K562 (cell line): ENCODE measurements around the gene METTL15. TPM values are rescaled to one million over a fixed set of nuclear protein-coding genes. Genes with fewer than 3 reads are reported as not detected.

Experiments
- CAMTA2 ChIP-seq: fragments of 250-450 bp; sonication (Bioruptor Pico); conservative IDR thresholded peaks from 2 replicates; pipeline ENCODE4 v1.5.1; 2022
- CHD2 ChIP-seq: IDR thresholded peaks from 2 replicates; pipeline ENCODE4 v1.6.1; 2011; ENCODE audit warnings: low read depth, low read length
- CREB1 ChIP-seq, 2 experiments: sonication (generic) in 1 of 2; formaldehyde crosslinking in 1 of 2; IDR thresholded peaks; 2 replicates each; pipeline versions ENCODE4 v1.6.1 to v1.8.0; 2012 to 2022; ENCODE audit warnings: inconsistent platforms in 1 of 2, mild to moderate bottlenecking in 1 of 2, missing genetic modification reagents in 1 of 2, moderate library complexity in 1 of 2
- CTBP1 ChIP-seq: fragments of 450-650 bp; IDR thresholded peaks from 2 replicates; pipeline ENCODE4 v1.6.1; 2016; ENCODE audit warnings: borderline replicate concordance
- KDM2B ChIP-seq: fragments of 250-450 bp; sonication (Bioruptor Pico); IDR thresholded peaks from 2 replicates; pipeline ENCODE4 v1.8.0; 2021; ENCODE audit warnings: mild to moderate bottlenecking, moderate library complexity
- KLF1 ChIP-seq: fragments of 450-650 bp; IDR thresholded peaks from 2 replicates; pipeline ENCODE4 v1.6.1; 2016; ENCODE audit warnings: missing genetic modification characterization, missing compliant biosample characterization
- MCM2 ChIP-seq: fragments of 450-650 bp; IDR thresholded peaks from 2 replicates; pipeline ENCODE4 v1.6.1; 2017; ENCODE audit warnings: low read depth, mild to moderate bottlenecking
- MXI1 ChIP-seq: IDR thresholded peaks from 2 replicates; pipeline ENCODE4 v1.6.1; 2011; ENCODE audit warnings: low read depth, mild to moderate bottlenecking, improper control_type of control experiment, low read length
- PML ChIP-seq: IDR thresholded peaks from 2 replicates; pipeline ENCODE4 v1.6.1; 2012; ENCODE audit warnings: low read length, inconsistent platforms
- SRSF7 ChIP-seq: fragments of 200-400 bp; formaldehyde crosslinking; optimal IDR thresholded peaks from 2 replicates; pipeline ENCODE3; 2017; ENCODE audit warnings: mild to moderate bottlenecking, low read depth, low read length
- STAG1 ChIP-seq: sonication (generic); formaldehyde crosslinking; IDR thresholded peaks from 2 replicates; pipeline ENCODE4 v1.5.0; 2020; ENCODE audit warnings: missing genetic modification reagents, borderline replicate concordance
- TEAD1 ChIP-seq, 2 experiments: fragments of 450-650 bp in 1 of 2; sonication (generic) in 1 of 2; formaldehyde crosslinking; IDR thresholded peaks; 2 replicates each; pipeline versions ENCODE4 v1.4.0 to v1.8.0; 2020 to 2022; ENCODE audit warnings: mild to moderate bottlenecking in 2 of 2, missing genetic modification reagents in 1 of 2
- ZNF3 ChIP-seq: fragments of 250-450 bp; sonication (Bioruptor Pico); IDR thresholded peaks from 2 replicates; pipeline ENCODE4 v1.5.0; 2021; ENCODE audit warnings: mild to moderate bottlenecking, moderate library complexity
- ZNF79 ChIP-seq: fragments of 250-450 bp; sonication (Bioruptor Pico); IDR thresholded peaks from 2 replicates; pipeline ENCODE4 v1.4.0; 2020; ENCODE audit warnings: low read depth, mild to moderate bottlenecking, moderate library complexity
- polyA plus RNA-seq, 8 experiments: library from polyadenylated mRNA; depleted of rRNA in 4 of 8; stranded (reverse) in 5 of 8; unstranded in 3 of 8; fragments of >200 nt; fragmentation: Nextera tagmentation in 2 of 8; fragmentation: Illumina TruSeq in 1 of 8; extraction: Ambion mirVana in 2 of 8; extraction: Trizol in 1 of 8; gene quantifications; 2 replicates each; pipeline versions ENCODE4 v1.2.1 to v1.2.3, GENCODE V29; 2011 to 2014; ENCODE audit warnings: inconsistent platforms in 1 of 8, missing spikeins in 1 of 8
- total RNA-seq, 7 experiments: library from RNA; depleted of rRNA in 6 of 7; stranded (reverse); fragments of >200 nt in 6 of 7; fragmentation: Illumina TruSeq in 2 of 7; extraction: Trizol in 2 of 7; gene quantifications; 2 replicates each; pipeline versions ENCODE4 v1.2.1 to v1.2.3, GENCODE V29; 2011 to 2021; ENCODE audit warnings: low replicate concordance in 1 of 7
- TF ChIP-seq, protein P1 (sequence below): fragments of 450-650 bp; IDR thresholded peaks from 2 replicates; pipeline ENCODE4 v1.6.1; 2016
- TF ChIP-seq, protein P2 (sequence below): fragments of 450-650 bp; formaldehyde crosslinking; IDR thresholded peaks from 2 replicates; pipeline ENCODE4 v1.4.0; 2022; ENCODE audit warnings: missing genetic modification characterization
- TF ChIP-seq, protein P3 (sequence below): fragments of 250-450 bp; sonication (Bioruptor Pico); IDR thresholded peaks from 2 replicates; pipeline ENCODE4 v1.4.0; 2020; ENCODE audit warnings: borderline replicate concordance
- TF ChIP-seq, protein P4 (sequence below): IDR thresholded peaks from 2 replicates; pipeline ENCODE4 v1.6.1; 2014; ENCODE audit warnings: antibody characterized with exemption
- TF ChIP-seq, protein P5 (sequence below), 2 experiments: IDR thresholded peaks in 1 of 2; conservative IDR thresholded peaks in 1 of 2; 2 replicates each; pipeline ENCODE4 v1.6.1; 2016; ENCODE audit warnings: low read depth in 2 of 2, mild to moderate bottlenecking in 1 of 2, missing compliant biosample characterization in 1 of 2, missing genetic modification characterization in 1 of 2, moderate library complexity in 1 of 2

METTL15 gene
- total and polyA plus RNA-seq, 9 of the 15 experiments (the other 6 are each of a cell fraction or from before 2014, with no cell fraction given) = 10.7 to 21.7 (median 15.9) TPM

DNA sequence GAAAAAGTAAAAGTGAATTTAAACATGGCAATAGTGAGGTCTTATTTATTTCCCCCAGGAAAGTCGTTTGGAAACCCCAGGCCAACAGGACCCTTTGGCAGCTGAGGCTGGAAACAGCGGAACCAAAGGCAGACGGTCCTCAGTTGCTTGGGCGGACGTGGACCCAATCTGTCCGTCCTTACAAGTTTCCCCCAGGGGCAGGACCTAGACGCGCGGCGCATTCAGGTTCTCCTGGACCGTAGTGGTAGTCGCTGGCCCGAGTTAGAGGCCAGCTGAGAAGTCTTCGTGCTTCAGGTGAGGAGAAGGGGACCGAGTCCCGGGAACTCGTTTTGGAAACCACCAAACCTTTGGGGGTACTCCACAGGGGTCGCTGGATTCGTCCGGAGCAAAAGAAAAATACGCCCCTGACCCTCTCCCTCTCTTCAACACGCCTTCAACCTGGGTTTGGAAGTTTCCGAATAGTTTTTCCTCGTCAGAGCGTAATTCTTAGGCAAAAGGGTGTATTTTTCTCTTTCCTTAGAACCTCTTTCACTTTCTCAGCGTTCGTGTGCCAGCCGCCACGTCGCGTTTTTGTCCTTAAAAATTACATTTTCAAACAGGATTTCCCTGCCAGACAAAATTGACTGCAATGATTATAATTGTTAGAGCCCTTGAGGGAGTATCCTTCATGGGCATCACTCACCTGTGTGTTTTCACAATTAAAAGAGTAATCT, 2.1 kb downstream of the METTL15 start (continued):
- TF ChIP-seq, protein P1, sequence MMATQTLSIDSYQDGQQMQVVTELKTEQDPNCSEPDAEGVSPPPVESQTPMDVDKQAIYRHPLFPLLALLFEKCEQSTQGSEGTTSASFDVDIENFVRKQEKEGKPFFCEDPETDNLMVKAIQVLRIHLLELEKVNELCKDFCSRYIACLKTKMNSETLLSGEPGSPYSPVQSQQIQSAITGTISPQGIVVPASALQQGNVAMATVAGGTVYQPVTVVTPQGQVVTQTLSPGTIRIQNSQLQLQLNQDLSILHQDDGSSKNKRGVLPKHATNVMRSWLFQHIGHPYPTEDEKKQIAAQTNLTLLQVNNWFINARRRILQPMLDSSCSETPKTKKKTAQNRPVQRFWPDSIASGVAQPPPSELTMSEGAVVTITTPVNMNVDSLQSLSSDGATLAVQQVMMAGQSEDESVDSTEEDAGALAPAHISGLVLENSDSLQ = no peak
- TF ChIP-seq CTBP1 (peak; percentile 56; the same call in 1 of the 2 replicates), CAMTA2 (no peak), SRSF7 (no peak), PML (0 out of 2 replicates have a peak, but pooled peaks have one; percentile 27), STAG1 (no peak), ZNF79 (CRISPR knock-in tag) (no peak), MCM2 (no peak), CHD2 (no peak), ZNF3 (CRISPR knock-in tag) (no peak), MXI1 (no peak), TEAD1 (CRISPR knock-in tag; IDR thresholded peaks at IDR 0.05) (no peak), KLF1 (tag) (peak; percentile 39; the same call in 1 of the 2 replicates), KDM2B (0 out of 2 replicates have a peak, but pooled peaks have one; percentile 15), CREB1 (IDR thresholded peaks at IDR 0.05) (peak; percentile 35; the same call in 1 of the 2 replicates), CREB1 (CRISPR knock-in tag; IDR thresholded peaks at IDR 0.05) (no peak)
- TF ChIP-seq, protein P2, sequence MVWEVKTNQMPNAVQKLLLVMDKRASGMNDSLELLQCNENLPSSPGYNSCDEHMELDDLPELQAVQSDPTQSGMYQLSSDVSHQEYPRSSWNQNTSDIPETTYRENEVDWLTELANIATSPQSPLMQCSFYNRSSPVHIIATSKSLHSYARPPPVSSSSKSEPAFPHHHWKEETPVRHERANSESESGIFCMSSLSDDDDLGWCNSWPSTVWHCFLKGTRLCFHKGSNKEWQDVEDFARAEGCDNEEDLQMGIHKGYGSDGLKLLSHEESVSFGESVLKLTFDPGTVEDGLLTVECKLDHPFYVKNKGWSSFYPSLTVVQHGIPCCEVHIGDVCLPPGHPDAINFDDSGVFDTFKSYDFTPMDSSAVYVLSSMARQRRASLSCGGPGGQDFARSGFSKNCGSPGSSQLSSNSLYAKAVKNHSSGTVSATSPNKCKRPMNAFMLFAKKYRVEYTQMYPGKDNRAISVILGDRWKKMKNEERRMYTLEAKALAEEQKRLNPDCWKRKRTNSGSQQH (CRISPR knock-in tag) = no peak
- TF ChIP-seq, protein P3, sequence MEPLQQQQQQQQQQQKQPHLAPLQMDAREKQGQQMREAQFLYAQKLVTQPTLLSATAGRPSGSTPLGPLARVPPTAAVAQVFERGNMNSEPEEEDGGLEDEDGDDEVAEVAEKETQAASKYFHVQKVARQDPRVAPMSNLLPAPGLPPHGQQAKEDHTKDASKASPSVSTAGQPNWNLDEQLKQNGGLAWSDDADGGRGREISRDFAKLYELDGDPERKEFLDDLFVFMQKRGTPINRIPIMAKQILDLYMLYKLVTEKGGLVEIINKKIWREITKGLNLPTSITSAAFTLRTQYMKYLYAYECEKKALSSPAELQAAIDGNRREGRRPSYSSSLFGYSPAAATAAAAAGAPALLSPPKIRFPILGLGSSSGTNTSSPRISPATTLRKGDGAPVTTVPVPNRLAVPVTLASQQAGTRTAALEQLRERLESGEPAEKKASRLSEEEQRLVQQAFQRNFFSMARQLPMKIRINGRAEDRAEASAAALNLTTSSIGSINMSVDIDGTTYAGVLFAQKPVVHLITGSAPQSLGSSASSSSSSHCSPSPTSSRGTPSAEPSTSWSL = no peak
- TF ChIP-seq, protein P4, sequence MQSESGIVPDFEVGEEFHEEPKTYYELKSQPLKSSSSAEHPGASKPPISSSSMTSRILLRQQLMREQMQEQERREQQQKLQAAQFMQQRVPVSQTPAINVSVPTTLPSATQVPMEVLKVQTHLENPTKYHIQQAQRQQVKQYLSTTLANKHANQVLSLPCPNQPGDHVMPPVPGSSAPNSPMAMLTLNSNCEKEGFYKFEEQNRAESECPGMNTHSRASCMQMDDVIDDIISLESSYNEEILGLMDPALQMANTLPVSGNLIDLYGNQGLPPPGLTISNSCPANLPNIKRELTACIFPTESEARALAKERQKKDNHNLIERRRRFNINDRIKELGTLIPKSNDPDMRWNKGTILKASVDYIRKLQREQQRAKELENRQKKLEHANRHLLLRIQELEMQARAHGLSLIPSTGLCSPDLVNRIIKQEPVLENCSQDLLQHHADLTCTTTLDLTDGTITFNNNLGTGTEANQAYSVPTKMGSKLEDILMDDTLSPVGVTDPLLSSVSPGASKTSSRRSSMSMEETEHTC = no peak
- TF ChIP-seq, protein P5, sequence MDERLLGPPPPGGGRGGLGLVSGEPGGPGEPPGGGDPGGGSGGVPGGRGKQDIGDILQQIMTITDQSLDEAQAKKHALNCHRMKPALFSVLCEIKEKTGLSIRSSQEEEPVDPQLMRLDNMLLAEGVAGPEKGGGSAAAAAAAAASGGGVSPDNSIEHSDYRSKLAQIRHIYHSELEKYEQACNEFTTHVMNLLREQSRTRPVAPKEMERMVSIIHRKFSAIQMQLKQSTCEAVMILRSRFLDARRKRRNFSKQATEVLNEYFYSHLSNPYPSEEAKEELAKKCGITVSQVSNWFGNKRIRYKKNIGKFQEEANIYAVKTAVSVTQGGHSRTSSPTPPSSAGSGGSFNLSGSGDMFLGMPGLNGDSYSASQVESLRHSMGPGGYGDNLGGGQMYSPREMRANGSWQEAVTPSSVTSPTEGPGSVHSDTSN (CRISPR knock-in tag; IDR thresholded peaks at IDR 0.05; ENCODE audit: low read depth) = no peak
- TF ChIP-seq, protein P5 (tag; conservative IDR thresholded peaks at IDR 0.05; ENCODE audit: low read depth) = no peak
